Amygdala (tissue), 56 donors: ENCODE results near the gene MSI1.
"Not testable (repeated sequence)": the region's sequence is repeated elsewhere in the genome, so short reads cannot be mapped to it uniquely, and the experiment has no call there.

Source experiments
- DNase-seq, 56 donors: peaks; one replicate each; lab custom pipeline; 2025; lab: John Stamatoyannopoulos, UW

The MSI1 gene

GRCh38 chr12:120359128-120359527 lies 9.8 kb downstream of the MSI1 start:
- DNase-seq, result no peak

GRCh38 chr12:120358412-120359100 lies 10.4 kb downstream of the MSI1 start:
- no peak for DNase-seq

- DNase-seq, result no peak
Measured at GRCh38 chr12:120357104-120357503, 11.9 kb downstream of the MSI1 start.

GRCh38 chr12:120356567-120357030 lies 12.4 kb downstream of the MSI1 start:
- peak in 54 of 56 donors; percentile 17 to 82 (median 56) for DNase-seq

GRCh38 chr12:120353556-120354317 lies 15.2 kb downstream of the MSI1 start:
- no peak for DNase-seq

GRCh38 chr12:120353136-120353535 lies 15.8 kb downstream of the MSI1 start:
- no peak for DNase-seq

- no peak for DNase-seq
Measured at GRCh38 chr12:120352117-120352516, 16.8 kb downstream of the MSI1 start.

GRCh38 chr12:120350576-120351350 lies 18.2 kb downstream of the MSI1 start:
- peak in 11 of 56 donors; percentile 1 to 32 (median 13) for DNase-seq

- no peak for DNase-seq
Measured at GRCh38 chr12:120347766-120348165, 21.2 kb downstream of the MSI1 start.

GRCh38 chr12:120346681-120347080 lies 22.3 kb downstream of the MSI1 start:
- no peak for DNase-seq

- DNase-seq, result no peak
Measured at GRCh38 chr12:120346031-120346430, 22.9 kb downstream of the MSI1 start.

GRCh38 chr12:120343692-120344091 lies 25.3 kb downstream of the MSI1 start:
- DNase-seq, result no peak

GRCh38 chr12:120343039-120343537 lies 25.9 kb downstream of the MSI1 start:
- DNase-seq, result no peak

GRCh38 chr12:120342175-120343038 lies 26.6 kb downstream of the MSI1 start:
- DNase-seq, result no peak

- no peak for DNase-seq
Measured at GRCh38 chr12:120339256-120339655, 29.7 kb downstream of the MSI1 start.

GRCh38 chr12:120337730-120338129 lies 31.2 kb downstream of the MSI1 start:
- DNase-seq, result no peak

GRCh38 chr12:120336392-120336791 lies 32.6 kb downstream of the MSI1 start:
- not testable (repeated sequence) for DNase-seq

GRCh38 chr12:120335447-120335846 lies 33.5 kb downstream of the MSI1 start:
- DNase-seq, result peak in 15 of 56 donors; percentile 2 to 58 (median 13)

GRCh38 chr12:120332523-120332922 lies 36.4 kb downstream of the MSI1 start:
- DNase-seq, result no peak

GRCh38 chr12:120332041-120332440 lies 36.9 kb downstream of the MSI1 start:
- no peak for DNase-seq
